CD4-positive, alpha-beta T cell treated with Interleukin-12 subunit alpha and Interleukin-12 subunit beta, for 1 hour (primary cell): Measurements from ENCODE around the gene NFIA.

Experiments
- DNase-seq: peaks from one replicate; pipeline ENCODE4 v3.0.0-alpha.2; 2020

The NFIA gene

GRCh38 chr1:61280452-61280851 lies 198.1 kb downstream of the NFIA start:
- DNase-seq, result no peak

DNA sequence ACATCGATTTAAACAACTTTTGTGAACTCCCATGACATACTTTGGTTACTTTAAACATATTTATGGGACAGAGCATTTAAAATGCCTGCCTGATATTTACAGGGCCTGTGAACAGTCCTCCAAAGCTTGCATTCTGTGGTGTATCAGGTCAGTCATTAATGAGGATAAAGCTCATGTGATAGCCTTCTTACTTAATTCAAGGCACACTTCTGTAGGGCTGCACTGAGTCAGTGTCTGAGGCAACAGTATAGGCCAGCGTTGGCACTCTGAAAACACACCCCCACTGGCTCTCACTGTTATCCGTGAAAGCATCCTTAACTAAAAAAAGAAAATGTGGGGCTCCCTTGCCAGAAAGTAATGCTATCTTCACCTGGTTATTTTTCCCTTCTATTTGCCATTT lies 200.0 kb downstream of the NFIA start:
- DNase-seq, result no peak

DNA sequence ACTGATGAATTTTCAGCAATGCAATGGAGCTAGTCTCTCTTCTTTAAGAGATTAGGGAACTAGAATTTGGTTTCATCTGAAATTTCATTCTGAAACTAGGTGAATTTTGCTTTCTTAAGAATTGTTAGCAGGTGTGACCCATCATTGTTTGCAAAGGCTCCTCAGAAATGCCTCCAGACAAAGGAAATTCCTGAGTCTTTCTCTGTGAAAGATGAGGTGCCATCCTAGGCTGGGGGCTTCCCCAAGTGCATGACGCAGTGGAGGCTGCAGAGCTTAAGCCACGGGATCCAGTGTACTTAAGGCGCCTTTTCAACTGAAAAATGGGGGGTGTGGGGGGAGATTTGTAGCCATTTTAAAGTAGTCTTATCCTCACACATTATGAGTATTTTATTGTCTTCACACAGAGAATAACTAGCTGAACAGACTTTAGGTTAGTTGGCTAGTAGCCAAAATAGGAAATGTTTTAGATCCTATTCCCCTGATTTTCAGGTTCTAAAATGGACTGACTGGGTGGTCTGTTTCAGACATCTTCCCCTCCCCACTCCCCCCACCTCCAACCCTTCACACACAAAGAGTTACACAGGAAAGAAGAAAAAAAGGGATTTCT lies 202.0 kb downstream of the NFIA start:
- no peak for DNase-seq

GRCh38 chr1:61284936-61285335 lies 202.6 kb downstream of the NFIA start:
- DNase-seq, result no peak

GRCh38 chr1:61285371-61285885 lies 203.1 kb downstream of the NFIA start:
- no peak for DNase-seq

GRCh38 chr1:61287014-61287413 lies 204.7 kb downstream of the NFIA start:
- DNase-seq, result no peak

GRCh38 chr1:61287734-61288133 lies 205.4 kb downstream of the NFIA start:
- DNase-seq, result no peak

DNA sequence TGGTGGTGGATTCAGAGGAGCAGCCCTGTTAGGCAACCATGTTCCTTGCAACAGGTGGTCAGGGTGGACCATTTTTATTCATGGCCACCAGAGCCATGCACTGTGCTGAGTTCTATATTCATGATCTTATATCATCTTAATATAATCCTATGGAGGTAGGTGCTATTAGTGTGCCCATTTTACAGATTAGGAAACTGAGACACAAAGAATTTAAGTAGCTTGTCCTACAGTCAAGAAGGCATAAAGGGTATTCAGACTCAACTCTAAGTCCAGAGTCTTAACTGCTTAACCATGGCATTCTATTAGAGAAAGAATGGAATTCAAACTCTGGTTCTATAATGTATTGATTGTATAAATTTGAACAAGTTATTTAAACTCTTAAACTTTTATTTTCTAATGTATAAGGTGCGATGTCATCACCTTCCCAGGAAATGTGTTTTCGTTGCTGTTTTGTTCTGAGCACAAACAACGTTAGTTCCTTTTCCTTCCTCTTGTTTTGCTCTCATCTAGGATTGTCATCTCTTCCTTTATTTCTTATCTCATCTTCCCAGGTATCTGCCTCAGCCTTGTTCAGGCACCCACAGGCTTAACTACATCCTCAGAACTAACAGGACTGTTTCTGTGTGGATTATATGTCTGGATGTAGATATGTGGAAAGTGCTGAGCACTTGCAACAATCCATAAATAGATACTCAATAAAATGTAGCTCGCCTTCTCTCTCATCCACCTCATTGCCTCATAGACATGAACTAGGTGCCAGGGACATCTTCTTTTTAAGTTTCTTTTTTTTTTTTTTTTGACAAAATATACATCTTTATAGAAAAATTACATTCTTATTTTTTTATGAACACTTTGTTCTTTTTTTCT lies 207.1 kb downstream of the NFIA start:
- no peak for DNase-seq

DNA sequence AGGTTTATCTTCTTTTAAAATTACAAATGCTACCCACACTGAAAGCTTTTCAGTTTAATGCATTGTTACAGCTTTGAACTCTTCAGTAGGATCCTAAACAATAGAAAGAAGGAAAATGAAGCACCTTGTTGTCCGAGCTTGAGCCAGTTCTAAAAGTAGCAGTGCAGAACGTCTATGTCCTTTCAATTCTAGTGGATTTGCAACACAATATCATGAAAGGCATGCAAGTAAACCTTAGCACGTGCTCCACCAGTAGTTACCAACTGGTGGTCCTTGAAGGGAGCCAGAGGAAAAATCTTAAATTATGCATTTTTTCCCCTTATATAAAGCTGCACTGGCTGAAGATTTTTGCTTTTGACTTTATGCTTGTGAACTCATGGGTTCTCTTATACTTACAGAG lies 208.2 kb downstream of the NFIA start:
- DNase-seq, result no peak

DNA sequence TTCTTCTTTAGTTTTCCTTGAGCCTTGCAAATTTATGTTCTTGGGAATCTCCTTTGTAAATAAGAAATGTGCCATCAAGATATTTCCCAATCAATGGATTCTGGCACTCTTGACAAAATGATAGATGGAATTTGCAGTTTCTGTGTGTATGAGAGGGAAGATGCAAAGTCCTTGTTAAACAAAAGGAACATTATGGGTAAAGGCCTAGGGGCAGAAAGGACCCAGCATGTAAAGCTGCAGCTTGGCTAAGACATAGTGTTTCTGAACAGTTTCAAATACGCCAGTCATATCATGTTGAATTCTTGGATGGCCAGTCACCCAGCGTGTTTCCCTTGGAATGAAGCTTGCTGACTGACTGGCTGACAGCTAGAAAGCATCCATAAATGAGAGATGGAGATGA lies 210.8 kb downstream of the NFIA start:
- DNase-seq, result no peak

DNA sequence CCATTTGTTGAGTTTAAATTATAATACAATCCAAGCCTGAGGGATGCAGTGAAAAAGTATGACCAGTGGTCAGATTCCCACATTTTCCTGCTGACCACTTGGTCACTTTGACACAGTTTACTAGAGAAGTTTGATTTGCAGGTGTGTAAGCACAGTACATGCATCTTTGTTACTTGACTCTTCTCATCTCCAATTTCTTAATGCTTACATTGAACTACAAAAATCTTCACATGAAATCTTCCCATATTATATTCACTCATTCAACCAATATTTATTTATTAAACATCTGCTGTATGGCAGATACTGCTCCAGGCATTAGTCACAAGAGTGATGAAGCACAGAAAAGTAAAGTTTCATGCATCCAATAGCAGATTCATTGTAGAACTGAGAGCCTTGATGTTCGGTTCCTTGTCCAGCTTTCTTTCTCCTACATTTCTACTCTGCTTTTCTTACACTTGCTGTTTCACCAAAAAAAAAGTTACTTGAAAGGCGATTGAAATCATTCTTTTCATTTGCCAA lies 211.7 kb downstream of the NFIA start:
- no peak for DNase-seq

GRCh38 chr1:61294930-61295329 lies 212.6 kb downstream of the NFIA start:
- no peak for DNase-seq

DNA sequence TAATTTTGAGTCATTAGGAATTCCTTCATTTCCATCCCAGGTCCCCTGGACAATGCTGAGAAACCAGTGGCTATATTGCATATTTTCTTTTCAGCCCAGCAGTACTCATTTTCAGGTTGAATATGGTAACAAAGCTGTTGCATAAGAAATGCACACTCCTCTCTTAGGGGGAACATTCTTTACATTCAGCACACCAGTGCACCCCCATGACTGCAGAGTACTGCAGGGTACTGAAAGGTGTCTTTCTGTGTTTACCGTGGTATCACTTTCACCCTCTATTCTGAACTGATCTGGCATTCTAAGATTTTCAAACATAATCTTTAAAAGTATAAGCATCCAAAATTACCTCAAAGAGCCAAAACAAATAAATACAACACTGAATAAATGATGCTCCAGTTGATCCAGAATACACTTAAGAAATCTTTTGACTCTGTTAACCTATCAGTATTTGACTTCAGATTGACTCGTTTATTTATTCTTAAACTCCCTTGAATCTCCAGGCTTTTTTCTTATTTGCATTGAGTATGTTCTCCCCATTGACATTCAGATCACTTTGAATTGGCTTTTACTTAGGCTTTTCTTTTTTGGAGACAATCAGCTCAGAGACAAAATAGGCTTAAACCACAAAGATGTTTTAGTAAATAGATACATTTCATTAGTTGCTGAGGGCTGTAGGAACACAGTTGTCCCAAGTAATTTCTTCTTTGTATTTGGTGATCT lies 213.6 kb downstream of the NFIA start:
- no peak for DNase-seq

DNA sequence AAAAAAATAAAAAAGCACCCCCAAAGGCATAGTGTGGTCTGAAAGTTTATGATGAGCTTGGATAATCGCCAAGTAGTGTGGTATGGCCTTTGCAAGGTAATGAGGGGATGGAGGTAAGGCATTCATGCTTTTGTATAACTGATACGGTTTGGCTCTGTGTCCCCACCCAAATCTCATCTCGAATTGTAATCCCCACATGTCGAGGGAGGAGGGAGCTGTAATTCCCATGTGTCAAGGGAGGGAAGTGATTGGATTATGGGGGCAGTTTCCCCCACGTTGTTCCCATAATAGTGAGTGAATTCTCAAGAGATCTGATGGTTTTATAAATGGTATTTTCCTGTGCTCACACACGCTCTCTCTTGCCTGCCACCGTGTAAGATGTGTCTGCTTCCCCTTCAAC lies 215.5 kb downstream of the NFIA start:
- DNase-seq, result no peak

DNA sequence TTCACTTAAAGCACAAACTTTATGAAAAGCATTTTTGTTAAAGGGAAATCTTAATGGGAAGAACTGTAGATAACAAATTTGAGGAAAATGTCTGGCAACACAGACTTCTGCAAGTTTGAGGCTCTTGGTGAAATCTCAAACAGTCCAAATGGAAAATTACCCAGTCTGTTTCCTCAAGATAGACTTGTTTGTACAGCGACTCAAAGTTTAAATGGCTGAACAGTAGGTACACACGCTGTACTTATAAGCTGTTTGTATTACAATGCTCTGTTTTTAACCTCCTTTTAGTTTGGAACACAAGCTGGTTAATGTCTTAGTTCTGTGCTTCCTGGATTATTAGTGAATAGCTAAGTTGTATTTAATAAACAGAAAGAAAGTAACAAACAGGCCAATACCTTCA lies 217.1 kb downstream of the NFIA start:
- DNase-seq, result no peak

- no peak for DNase-seq
These were observed 218.5 kb downstream of the NFIA start for GRCh38 chr1:61300899-61301298.

GRCh38 chr1:61301824-61302657 lies 219.7 kb downstream of the NFIA start:
- DNase-seq, result no peak

- DNase-seq, result no peak
These were observed 225.2 kb downstream of the NFIA start for GRCh38 chr1:61307422-61308142.

- DNase-seq, result no peak
These were observed 227.7 kb downstream of the NFIA start for GRCh38 chr1:61310057-61310456.

DNA sequence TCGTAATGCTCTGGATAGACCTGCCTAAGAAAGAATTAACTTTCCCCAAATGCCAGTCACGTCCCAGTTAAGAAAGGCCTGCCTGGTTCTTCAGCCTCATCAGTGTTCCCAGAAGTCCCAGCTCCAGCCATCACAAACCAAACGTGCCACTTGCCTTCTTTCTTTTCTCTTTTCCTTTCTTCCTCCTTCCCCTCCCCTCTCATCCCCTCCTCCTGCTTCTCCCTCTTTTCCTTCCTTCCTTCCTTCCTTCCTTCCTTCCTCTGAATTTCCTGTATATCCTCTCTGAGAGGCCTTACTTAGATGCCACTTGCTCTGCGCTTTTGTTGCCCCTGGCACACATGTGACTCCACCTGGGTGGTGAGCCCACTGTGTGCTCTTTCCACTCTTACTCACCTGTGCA lies 228.2 kb downstream of the NFIA start:
- no peak for DNase-seq

GRCh38 chr1:61313906-61314422 lies 231.6 kb downstream of the NFIA start:
- DNase-seq, result no peak

GRCh38 chr1:61315011-61315410 lies 232.7 kb downstream of the NFIA start:
- no peak for DNase-seq
